ENCODE results near the gene C2orf74.

C2orf74 gene

DNA sequence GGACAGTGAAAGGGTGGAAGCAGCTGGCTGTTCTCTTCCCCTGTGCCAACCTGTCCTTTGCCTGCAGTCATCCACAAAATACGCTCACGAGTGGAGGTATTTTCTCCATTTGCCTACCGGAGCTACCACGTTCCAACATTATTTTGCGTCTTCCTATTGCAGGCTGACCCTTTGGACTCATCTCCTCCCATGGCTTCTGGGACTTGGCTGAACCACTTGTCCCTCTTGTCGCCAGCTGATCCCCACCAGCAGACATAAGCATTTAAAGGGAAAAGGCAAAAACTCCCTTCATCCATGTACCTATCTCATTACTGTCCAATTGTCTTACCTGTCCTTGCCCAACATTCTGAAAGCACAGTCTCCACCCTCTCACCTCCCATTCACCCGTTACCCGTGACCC, 13.0 kb downstream of the C2orf74 start:
- H3K4me3 ChIP-seq (ENCODE audit: low read length in 2 of 2), result no peak overlapping the region

DNA sequence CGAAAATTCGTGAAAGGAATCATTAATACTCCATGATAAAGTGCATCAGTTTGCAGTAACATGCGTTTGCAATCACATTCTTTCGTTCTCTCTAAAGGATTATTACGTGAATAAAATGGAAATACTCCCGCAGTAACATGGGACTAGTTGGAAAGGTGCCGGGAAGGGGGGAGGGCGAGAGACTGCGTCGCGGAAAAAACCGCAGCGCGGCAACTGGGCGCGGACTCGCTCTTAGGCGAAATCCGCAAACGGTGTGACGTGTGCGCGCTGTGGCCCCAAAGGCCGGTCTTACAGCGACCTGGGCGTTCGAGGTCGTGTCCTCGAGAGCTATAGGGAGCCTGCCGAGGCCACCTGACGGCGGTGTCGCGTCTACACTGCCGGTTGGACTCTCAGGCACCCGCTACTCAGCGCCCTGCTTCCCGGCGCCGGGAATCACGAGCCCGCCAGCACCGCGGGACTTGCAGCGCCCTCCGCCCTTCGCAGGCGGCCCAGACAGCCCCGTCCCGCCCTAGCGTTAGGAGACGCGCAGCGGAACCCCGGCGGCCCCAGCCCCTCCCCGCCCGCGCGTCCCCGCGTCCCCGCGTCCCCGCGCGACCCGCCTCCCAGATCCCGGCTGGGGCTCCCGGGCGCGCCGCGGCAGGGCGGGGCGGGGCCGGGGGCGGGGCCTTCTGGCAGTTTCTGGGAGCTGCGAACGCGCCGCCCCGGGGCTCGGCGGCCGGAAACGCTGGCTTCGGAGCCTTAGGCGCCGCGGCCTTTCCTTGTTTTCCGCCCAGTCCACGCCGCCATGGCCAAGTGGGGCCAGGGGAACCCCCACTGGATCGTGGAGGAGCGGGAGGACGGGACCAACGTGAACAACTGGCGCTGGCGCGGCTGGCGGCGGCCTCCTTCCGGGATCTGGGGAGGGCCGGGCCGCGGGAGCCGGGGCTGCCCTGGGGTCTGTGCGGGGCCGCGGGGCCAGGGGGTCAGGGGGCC, 15.1 kb downstream of the C2orf74 start:
- H3K4ac ChIP-seq (ENCODE audit: low read length), result no peak overlapping the region
- peak overlapping the region; percentile 39 for H3K23ac ChIP-seq (ENCODE audit: low read depth, low read length, poor library complexity)
- H3K18ac ChIP-seq (ENCODE audit: low read length), result peak overlapping the region; percentile 98
- H2AFZ ChIP-seq (ENCODE audit: low read length), result peak overlapping the region; percentile 94
- no peak overlapping the region for H3K14ac ChIP-seq (ENCODE audit: low read length)
- peak overlapping the region; percentile 20 for H2BK5ac ChIP-seq (ENCODE audit: low read length)
- H3K4me2 ChIP-seq (ENCODE audit: insufficient read depth, low read length, poor library complexity, severe bottlenecking), result peak overlapping the region; percentile 86
- peak overlapping the region; percentile 96 for H3K9ac ChIP-seq (ENCODE audit: low read depth, low read length, poor library complexity)
- H3K4me1 ChIP-seq (ENCODE audit: control insufficient read depth in 2 of 2, insufficient read depth in 1 of 2, low read depth in 1 of 2, low read length in 2 of 2), result peaks cover 9 to 15% of the 10 kb centered on the region in 2 donors
- peak overlapping the region; percentile 68 for H3K27ac ChIP-seq (replicated peaks; ENCODE audit: low read length)
- no peaks in the 10 kb centered on the region for H3K9me3 ChIP-seq (replicated peaks in 1 of 2; ENCODE audit: control insufficient read depth in 2 of 2, insufficient read depth in 1 of 2, low read depth in 1 of 2, low read length in 2 of 2)
- no peak overlapping the region for H4K91ac ChIP-seq (ENCODE audit: low read depth, low read length, poor library complexity)
- no peak overlapping the region for H2BK120ac ChIP-seq (ENCODE audit: low read depth, low read length)
- peaks cover 11 to 37% of the 10 kb centered on the region in 2 donors for H3K36me3 ChIP-seq (replicated peaks in 1 of 2; ENCODE audit: control insufficient read depth in 2 of 2, insufficient read depth in 2 of 2, low read length in 2 of 2)
- H3K79me1 ChIP-seq (ENCODE audit: low read depth, low read length), result peaks cover 2% of the 10 kb centered on the region
- no CpG with 5 or more reads among the region's 111 CpGs for WGBS, 2 donors (ENCODE audit: extremely low coverage in 2 of 2, insufficient read length in 2 of 2, insufficient replicate concordance in 1 of 2)
- H2AK5ac ChIP-seq (ENCODE audit: low read depth, low read length), result no peak overlapping the region
- peak overlapping the region; percentile 75 to 91 for H3K4me3 ChIP-seq (ENCODE audit: low read length in 2 of 2)
- H2BK15ac ChIP-seq (ENCODE audit: low read length), result no peak overlapping the region
- H3K27me3 ChIP-seq (ENCODE audit: control insufficient read depth in 3 of 3, insufficient read depth in 3 of 3, low read depth in 1 of 3, low read length in 3 of 3), result peaks cover 0 to 3% (median 0%) of the 10 kb centered on the region in 3 experiments
- no peak overlapping the region for H4K8ac ChIP-seq (ENCODE audit: low read depth, low read length)
- no peak overlapping the region for H2BK12ac ChIP-seq (ENCODE audit: low read length)
- DNase-seq (ENCODE audit: low spot score), result peak; percentile 93

More for the DNA sequence above, 13.0 kb downstream of the C2orf74 start:
- H3K9ac ChIP-seq (ENCODE audit: low read depth, low read length, poor library complexity), result no peak overlapping the region
- H3K27me3 ChIP-seq (ENCODE audit: control insufficient read depth in 3 of 3, insufficient read depth in 3 of 3, low read depth in 1 of 3, low read length in 3 of 3), result peaks cover 0 to 3% (median 0%) of the 10 kb centered on the region in 3 experiments
- H3K4me1 ChIP-seq (ENCODE audit: control insufficient read depth in 2 of 2, insufficient read depth in 1 of 2, low read depth in 1 of 2, low read length in 2 of 2), result peaks cover 7 to 13% of the 10 kb centered on the region in 2 donors
- H3K4me2 ChIP-seq (ENCODE audit: insufficient read depth, low read length, poor library complexity, severe bottlenecking), result no peak overlapping the region
- no peak for DNase-seq (ENCODE audit: low spot score)
- no peak overlapping the region for H2BK12ac ChIP-seq (ENCODE audit: low read length)
- H2BK5ac ChIP-seq (ENCODE audit: low read length), result no peak overlapping the region
- H3K36me3 ChIP-seq (replicated peaks in 1 of 2; ENCODE audit: control insufficient read depth in 2 of 2, insufficient read depth in 2 of 2, low read length in 2 of 2), result peaks cover 1 to 17% of the 10 kb centered on the region in 2 donors
- H2AK5ac ChIP-seq (ENCODE audit: low read depth, low read length), result no peak overlapping the region
- H4K8ac ChIP-seq (ENCODE audit: low read depth, low read length), result no peak overlapping the region
- peaks cover 2% of the 10 kb centered on the region for H3K79me1 ChIP-seq (ENCODE audit: low read depth, low read length)
- H3K14ac ChIP-seq (ENCODE audit: low read length), result no peak overlapping the region
- no peak overlapping the region for H3K4ac ChIP-seq (ENCODE audit: low read length)
- no peak overlapping the region for H3K27ac ChIP-seq (replicated peaks; ENCODE audit: low read length)
- H2BK120ac ChIP-seq (ENCODE audit: low read depth, low read length), result no peak overlapping the region
- WGBS, 2 donors (ENCODE audit: extremely low coverage in 2 of 2, insufficient read length in 2 of 2, insufficient replicate concordance in 1 of 2), result no CpG with 5 or more reads among the region's 8 CpGs
- no peaks in the 10 kb centered on the region for H3K9me3 ChIP-seq (replicated peaks in 1 of 2; ENCODE audit: control insufficient read depth in 2 of 2, insufficient read depth in 1 of 2, low read depth in 1 of 2, low read length in 2 of 2)
- H2AFZ ChIP-seq (ENCODE audit: low read length), result no peak overlapping the region
- no peak overlapping the region for H4K91ac ChIP-seq (ENCODE audit: low read depth, low read length, poor library complexity)
- no peak overlapping the region for H2BK15ac ChIP-seq (ENCODE audit: low read length)
- H3K18ac ChIP-seq (ENCODE audit: low read length), result no peak overlapping the region
- H3K23ac ChIP-seq (ENCODE audit: low read depth, low read length, poor library complexity), result no peak overlapping the region

DNA sequence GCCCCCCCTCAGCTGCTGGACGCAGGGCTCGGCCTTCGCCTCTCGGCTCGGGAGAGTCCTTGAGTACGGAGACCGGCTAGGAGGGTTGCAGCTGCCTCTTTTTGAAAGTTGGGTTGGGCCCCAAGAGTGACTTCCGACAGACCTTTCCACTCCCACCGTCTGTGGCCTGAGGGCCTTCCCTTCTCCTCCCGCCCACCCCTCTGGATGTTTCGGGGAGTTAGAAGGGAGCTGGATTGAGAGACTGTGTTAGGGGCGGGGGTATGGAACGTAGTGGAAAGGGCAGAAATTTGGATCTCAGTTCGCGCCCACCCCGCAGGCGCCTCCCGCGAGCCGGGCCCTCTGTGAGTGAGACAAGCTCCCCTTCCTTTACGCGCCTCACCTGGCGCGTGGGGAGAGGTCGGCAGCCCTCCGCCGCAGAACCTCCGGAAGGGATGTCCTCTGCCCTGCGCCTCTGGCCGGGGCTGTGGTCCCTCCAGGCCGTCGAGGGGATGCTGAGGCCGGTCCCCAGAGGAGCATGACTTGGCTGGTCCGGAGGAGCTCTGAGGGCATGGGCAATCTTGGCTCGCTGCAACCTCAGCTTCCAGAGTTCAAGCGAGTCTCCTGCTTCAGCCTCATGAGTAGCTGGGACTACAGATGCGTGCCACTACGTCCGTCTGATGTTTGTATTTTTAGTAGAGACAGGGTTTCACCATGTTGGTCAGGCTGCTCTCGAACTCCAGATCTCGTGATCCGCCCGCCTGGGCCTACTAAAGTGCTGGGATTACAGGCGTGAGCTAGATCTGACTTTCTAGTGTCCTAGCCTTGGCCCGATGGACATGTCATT, 15.9 kb downstream of the C2orf74 start:
- H3K27me3 ChIP-seq (ENCODE audit: control insufficient read depth in 3 of 3, insufficient read depth in 3 of 3, low read depth in 1 of 3, low read length in 3 of 3), result peaks cover 0 to 3% (median 0%) of the 10 kb centered on the region in 3 experiments
- no peak overlapping the region for H3K27ac ChIP-seq (replicated peaks; ENCODE audit: low read length)
- H3K9ac ChIP-seq (ENCODE audit: low read depth, low read length, poor library complexity), result peak overlapping the region; percentile 96
- peak overlapping the region; percentile 86 for H3K4me2 ChIP-seq (ENCODE audit: insufficient read depth, low read length, poor library complexity, severe bottlenecking)
- no peak overlapping the region for H3K4ac ChIP-seq (ENCODE audit: low read length)
- peaks cover 13 to 46% of the 10 kb centered on the region in 2 donors for H3K36me3 ChIP-seq (replicated peaks in 1 of 2; ENCODE audit: control insufficient read depth in 2 of 2, insufficient read depth in 2 of 2, low read length in 2 of 2)
- peaks cover 9 to 15% of the 10 kb centered on the region in 2 donors for H3K4me1 ChIP-seq (ENCODE audit: control insufficient read depth in 2 of 2, insufficient read depth in 1 of 2, low read depth in 1 of 2, low read length in 2 of 2)
- H2BK5ac ChIP-seq (ENCODE audit: low read length), result peak overlapping the region; percentile 20
- DNase-seq (ENCODE audit: low spot score), result no peak
- peak overlapping the region; percentile 47 for H3K23ac ChIP-seq (ENCODE audit: low read depth, low read length, poor library complexity)
- H2AK5ac ChIP-seq (ENCODE audit: low read depth, low read length), result peak overlapping the region; percentile 96
- peak overlapping the region; percentile 95 for H3K18ac ChIP-seq (ENCODE audit: low read length)
- H3K4me3 ChIP-seq (ENCODE audit: low read length in 2 of 2), result peak overlapping the region; percentile 75 to 91
- H3K79me1 ChIP-seq (ENCODE audit: low read depth, low read length), result peaks cover 2% of the 10 kb centered on the region
- peak overlapping the region; percentile 49 for H4K91ac ChIP-seq (ENCODE audit: low read depth, low read length, poor library complexity)
- no peak overlapping the region for H2BK12ac ChIP-seq (ENCODE audit: low read length)
- no peak overlapping the region for H2BK120ac ChIP-seq (ENCODE audit: low read depth, low read length)
- no CpG with 5 or more reads among the region's 45 CpGs for WGBS, 2 donors (ENCODE audit: extremely low coverage in 2 of 2, insufficient read length in 2 of 2, insufficient replicate concordance in 1 of 2)
- peak overlapping the region; percentile 76 for H3K14ac ChIP-seq (ENCODE audit: low read length)
- peak overlapping the region; percentile 26 for H4K8ac ChIP-seq (ENCODE audit: low read depth, low read length)
- H2AFZ ChIP-seq (ENCODE audit: low read length), result peak overlapping the region; percentile 94
- peaks cover 0 to under 1% of the 10 kb centered on the region in 2 donors for H3K9me3 ChIP-seq (replicated peaks in 1 of 2; ENCODE audit: control insufficient read depth in 2 of 2, insufficient read depth in 1 of 2, low read depth in 1 of 2, low read length in 2 of 2)
- no peak overlapping the region for H2BK15ac ChIP-seq (ENCODE audit: low read length)

Data from neuronal stem cell (in vitro differentiated cells).